Ishikawa (cell line): ENCODE measurements around the gene NFE2L3.

Experiments
- CEBPB ChIP-seq: IDR thresholded peaks from 2 replicates; pipeline ENCODE4 v1.6.1; 2012
- CREB1 ChIP-seq: IDR thresholded peaks from 2 replicates; pipeline ENCODE4 v1.6.1; 2012; ENCODE audit warnings: low read depth
- EGR1 ChIP-seq: IDR thresholded peaks from 2 replicates; pipeline ENCODE4 v1.6.1; 2012
- EP300 ChIP-seq: IDR thresholded peaks from 2 replicates; pipeline ENCODE4 v1.6.1; 2012; ENCODE audit warnings: borderline replicate concordance
- FOXM1 ChIP-seq: IDR thresholded peaks from 2 replicates; pipeline ENCODE4 v1.6.1; 2012; ENCODE audit warnings: low read depth, borderline replicate concordance
- MAX ChIP-seq: IDR thresholded peaks from 2 replicates; pipeline ENCODE4 v1.6.1; 2012
- NFIC ChIP-seq: IDR thresholded peaks from 2 replicates; pipeline ENCODE4 v1.6.1; 2012
- RAD21 ChIP-seq: IDR thresholded peaks from 2 replicates; pipeline ENCODE4 v1.6.1; 2012; ENCODE audit warnings: low read depth
- TAF1 ChIP-seq: IDR thresholded peaks from 2 replicates; pipeline ENCODE4 v1.6.1; 2012; ENCODE audit warnings: low read depth, mild to moderate bottlenecking
- TCF12 ChIP-seq: IDR thresholded peaks from 2 replicates; pipeline ENCODE4 v1.6.1; 2012; ENCODE audit warnings: low read depth
- TEAD4 ChIP-seq: IDR thresholded peaks from 2 replicates; pipeline ENCODE4 v1.6.1; 2012
- USF1 ChIP-seq: IDR thresholded peaks from 2 replicates; pipeline ENCODE4 v1.6.1; 2012
- YY1 ChIP-seq: IDR thresholded peaks from 2 replicates; pipeline ENCODE4 v1.6.1; 2012; ENCODE audit warnings: low read depth
- ZBTB7A ChIP-seq: IDR thresholded peaks from 2 replicates; pipeline ENCODE4 v1.6.1; 2012; ENCODE audit warnings: low read depth
- TF ChIP-seq, protein P1 (sequence below): IDR thresholded peaks from 2 replicates; pipeline ENCODE4 v1.6.1; 2012; ENCODE audit warnings: low read depth, mild to moderate bottlenecking

The NFE2L3 gene

GRCh38 chr7:26172048-26172447 lies 20.1 kb downstream of the NFE2L3 start:
- TF ChIP-seq, protein P1, sequence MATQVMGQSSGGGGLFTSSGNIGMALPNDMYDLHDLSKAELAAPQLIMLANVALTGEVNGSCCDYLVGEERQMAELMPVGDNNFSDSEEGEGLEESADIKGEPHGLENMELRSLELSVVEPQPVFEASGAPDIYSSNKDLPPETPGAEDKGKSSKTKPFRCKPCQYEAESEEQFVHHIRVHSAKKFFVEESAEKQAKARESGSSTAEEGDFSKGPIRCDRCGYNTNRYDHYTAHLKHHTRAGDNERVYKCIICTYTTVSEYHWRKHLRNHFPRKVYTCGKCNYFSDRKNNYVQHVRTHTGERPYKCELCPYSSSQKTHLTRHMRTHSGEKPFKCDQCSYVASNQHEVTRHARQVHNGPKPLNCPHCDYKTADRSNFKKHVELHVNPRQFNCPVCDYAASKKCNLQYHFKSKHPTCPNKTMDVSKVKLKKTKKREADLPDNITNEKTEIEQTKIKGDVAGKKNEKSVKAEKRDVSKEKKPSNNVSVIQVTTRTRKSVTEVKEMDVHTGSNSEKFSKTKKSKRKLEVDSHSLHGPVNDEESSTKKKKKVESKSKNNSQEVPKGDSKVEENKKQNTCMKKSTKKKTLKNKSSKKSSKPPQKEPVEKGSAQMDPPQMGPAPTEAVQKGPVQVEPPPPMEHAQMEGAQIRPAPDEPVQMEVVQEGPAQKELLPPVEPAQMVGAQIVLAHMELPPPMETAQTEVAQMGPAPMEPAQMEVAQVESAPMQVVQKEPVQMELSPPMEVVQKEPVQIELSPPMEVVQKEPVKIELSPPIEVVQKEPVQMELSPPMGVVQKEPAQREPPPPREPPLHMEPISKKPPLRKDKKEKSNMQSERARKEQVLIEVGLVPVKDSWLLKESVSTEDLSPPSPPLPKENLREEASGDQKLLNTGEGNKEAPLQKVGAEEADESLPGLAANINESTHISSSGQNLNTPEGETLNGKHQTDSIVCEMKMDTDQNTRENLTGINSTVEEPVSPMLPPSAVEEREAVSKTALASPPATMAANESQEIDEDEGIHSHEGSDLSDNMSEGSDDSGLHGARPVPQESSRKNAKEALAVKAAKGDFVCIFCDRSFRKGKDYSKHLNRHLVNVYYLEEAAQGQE = no peak
- TF ChIP-seq YY1 (no peak), RAD21 (no peak), TEAD4 (no peak), TCF12 (no peak), TAF1 (no peak), NFIC (no peak), EP300 (no peak), CREB1 (no peak), MAX (no peak), ZBTB7A (no peak), FOXM1 (no peak), EGR1 (no peak), CEBPB (no peak), USF1 (no peak)

- no peak for TF ChIP-seq YY1
- TF ChIP-seq CEBPB = no peak
- TF ChIP-seq TCF12 = no peak
- TF ChIP-seq NFIC = no peak
- TF ChIP-seq RAD21 = no peak
- TF ChIP-seq MAX = no peak
- TF ChIP-seq, protein P1 = no peak
- no peak for TF ChIP-seq CREB1
- no peak for TF ChIP-seq ZBTB7A
Measured at GRCh38 chr7:26178272-26178960, 26.4 kb downstream of the NFE2L3 start.

DNA sequence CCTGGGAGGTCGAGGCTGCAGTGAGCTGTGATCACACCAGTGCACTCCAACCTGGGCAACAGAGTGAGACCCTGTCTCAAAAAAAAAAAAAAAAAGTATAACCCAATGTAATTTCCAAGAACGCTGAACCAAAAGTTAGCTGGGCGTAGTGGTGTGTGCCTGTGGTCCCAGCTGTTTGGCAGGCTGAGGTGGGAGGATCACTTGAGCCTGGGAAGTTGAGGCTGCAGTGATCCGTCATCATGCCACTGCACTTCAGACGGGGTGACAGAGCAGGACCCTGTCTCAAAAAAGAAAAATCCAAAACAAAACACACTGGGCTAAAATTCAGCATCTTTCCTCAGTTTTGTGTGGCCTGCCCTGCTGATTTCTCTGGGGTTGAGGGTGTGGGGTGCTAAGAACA lies 27.4 kb downstream of the NFE2L3 start:
- TF ChIP-seq FOXM1 = no peak
- TF ChIP-seq ZBTB7A = no peak
- no peak for TF ChIP-seq TAF1
- no peak for TF ChIP-seq TEAD4
- no peak for TF ChIP-seq NFIC
- no peak for TF ChIP-seq TCF12
- TF ChIP-seq CEBPB = no peak
- TF ChIP-seq, protein P1 = no peak
- no peak for TF ChIP-seq EP300
- no peak for TF ChIP-seq EGR1
- no peak for TF ChIP-seq RAD21
- no peak for TF ChIP-seq YY1

DNA sequence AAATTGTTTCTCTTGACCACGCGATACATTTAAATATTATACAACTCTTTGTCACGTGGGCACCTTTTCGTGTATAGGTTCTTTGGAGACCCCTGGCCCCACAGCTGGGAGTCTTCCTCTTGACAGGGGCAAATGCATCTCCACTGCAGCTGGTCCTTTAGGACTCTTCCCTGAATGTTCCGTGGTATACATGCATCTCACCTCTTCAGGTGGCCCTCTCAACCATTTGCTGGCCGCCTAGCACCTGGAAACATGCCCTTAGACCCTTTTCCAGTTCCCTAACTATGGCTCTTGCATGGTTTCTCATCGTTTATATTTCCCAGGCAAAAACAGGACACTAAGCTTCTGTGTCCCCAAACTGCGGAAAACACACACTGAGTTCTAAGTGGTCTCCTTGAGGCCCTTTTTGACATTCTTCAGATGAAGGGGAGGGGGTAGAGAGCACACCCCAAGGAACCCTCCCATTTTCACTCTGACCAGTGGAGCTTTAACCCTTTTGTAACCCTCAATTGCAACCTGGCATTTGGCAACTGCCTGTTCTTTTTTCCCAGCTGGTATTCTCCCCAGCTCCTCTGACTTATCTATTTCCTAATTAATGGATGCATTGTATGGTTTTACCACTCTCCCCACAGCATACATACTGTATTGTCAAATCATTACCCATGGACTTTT lies 28.0 kb downstream of the NFE2L3 start:
- TF ChIP-seq YY1 (no peak), USF1 (peak; percentile 47; the same call in 1 of the 2 replicates), MAX (no peak), RAD21 (no peak)
